PC-3 (cell line): Measurements from ENCODE around the gene UROC1. TPM values are rescaled to one million over a fixed set of nuclear protein-coding genes. Genes with fewer than 3 reads are reported as not detected.

Source experiments
- ATAC-seq: fragments of 200-7000 bp; cut with Tn5 transposase; 2 replicates; pipeline ENCODE4 v1.9.1; 2020; ENCODE audit warnings: mild to moderate bottlenecking, moderate library complexity
- BruUV-seq: library from RNA; stranded (reverse); fragments of 400-500 nt; replicated peaks from 2 replicates; lab custom pipeline; 2021; lab: Mats Ljungman, UMichigan
- CTCF ChIA-PET: fragments of 300-600 bp; sonication (Branson Sonifier 250); formaldehyde crosslinking; loops from one replicate; lab custom pipeline; 2022; ENCODE audit warnings: antibody characterized with exemption; lab: Charles Lee
- POLR2A ChIA-PET: fragments of 300-600 bp; sonication (Branson Sonifier 250); formaldehyde crosslinking; loops from one replicate; lab custom pipeline; 2022; ENCODE audit warnings: antibody characterized with exemption; ENCODE audit not compliant: unreplicated experiment; lab: Charles Lee
- DNase-seq: peaks from one replicate; pipeline ENCODE4 v3.0.0-alpha.2; 2015
- H2AFZ ChIP-seq: fragments of 300-600 bp; sonication (generic); 2 replicates; pipeline ENCODE4 v1.6.0; 2016; ENCODE audit warnings: antibody characterized with exemption, low read length
- H3F3A ChIP-seq: fragments of 300-600 bp; sonication (generic); one replicate; pipeline ENCODE4 v1.6.0; 2017; ENCODE audit warnings: antibody characterized with exemption, low read length, control low read depth, mild to moderate bottlenecking; ENCODE audit not compliant: unreplicated experiment
- H3K27ac ChIP-seq: fragments of 300-600 bp; sonication (generic); 2 replicates; pipeline ENCODE4 v1.5.1; 2016; ENCODE audit warnings: mild to moderate bottlenecking, low read length
- H3K27me3 ChIP-seq: fragments of 300-600 bp; sonication (generic); 2 replicates; pipeline ENCODE4 v1.6.1; 2016; ENCODE audit warnings: low read length, mixed read lengths
- H3K36me3 ChIP-seq: fragments of 300-600 bp; sonication (generic); 2 replicates; pipeline ENCODE4 v1.6.1; 2016; ENCODE audit warnings: low read depth, mixed run types, low read length, mixed read lengths
- H3K4me1 ChIP-seq: fragments of 300-600 bp; sonication (generic); 2 replicates; pipeline ENCODE4 v1.5.1; 2016; ENCODE audit warnings: low read length; ENCODE audit not compliant: insufficient read depth
- H3K4me2 ChIP-seq: fragments of 300-600 bp; sonication (generic); 2 replicates; pipeline ENCODE4 v1.6.0; 2016; ENCODE audit warnings: low read length
- H3K4me3 ChIP-seq: fragments of 300-600 bp; sonication (generic); 2 replicates; pipeline ENCODE4 v1.5.1; 2016; ENCODE audit warnings: mild to moderate bottlenecking, low read length, mixed read lengths
- H3K79me2 ChIP-seq: fragments of 300-600 bp; sonication (generic); 2 replicates; pipeline ENCODE4 v1.6.1; 2017; ENCODE audit warnings: low read length, mixed read lengths
- H3K9ac ChIP-seq: fragments of 300-600 bp; sonication (generic); 2 replicates; pipeline ENCODE4 v1.6.0; 2016; ENCODE audit warnings: mild to moderate bottlenecking, low read length
- H3K9me2 ChIP-seq: fragments of 300-600 bp; sonication (generic); replicated peaks from 2 replicates; pipeline ENCODE4 v1.6.1; 2016; ENCODE audit warnings: mixed run types, low read length, mixed read lengths
- H3K9me3 ChIP-seq: fragments of 300-600 bp; sonication (generic); 2 replicates; pipeline ENCODE4 v1.6.1; 2016; ENCODE audit warnings: low read length, mixed read lengths
- H4K20me1 ChIP-seq: fragments of 300-600 bp; sonication (generic); 2 replicates; pipeline ENCODE4 v1.6.1; 2016; ENCODE audit warnings: low read length, mixed read lengths
- EZH2 ChIP-seq: fragments of 300-600 bp; sonication (generic); IDR thresholded peaks from one replicate; pipeline ENCODE4 v1.6.1; 2017; ENCODE audit warnings: antibody characterized with exemption, mild to moderate bottlenecking, low read length; ENCODE audit not compliant: unreplicated experiment
- EZH2phosphoT487 ChIP-seq: fragments of 300-600 bp; sonication (generic); IDR thresholded peaks from 2 replicates; pipeline ENCODE4 v1.6.1; 2018; ENCODE audit warnings: mild to moderate bottlenecking, antibody characterized with exemption, low read length, borderline replicate concordance
- intact Hi-C: fragments of 100-400 bp; cut with micrococcal nuclease; formaldehyde crosslinking; loops from 2 replicates; pipeline ENCODE4 v1.9.0; 2023
- total RNA-seq: library from RNA; depleted of rRNA; stranded (reverse); fragments of >200 nt; gene quantifications from 2 replicates; pipeline ENCODE4 v1.2.3, GENCODE V29; 2014
- TF ChIP-seq, protein P1 (sequence below): fragments of 300-600 bp; sonication (generic); conservative IDR thresholded peaks from 2 replicates; pipeline ENCODE4 v1.5.1; 2017; ENCODE audit warnings: antibody characterized with exemption, low read depth, mild to moderate bottlenecking, low read length

The UROC1 gene
- total RNA-seq, 1 experiment from 2014 or later, result not detected

DNA sequence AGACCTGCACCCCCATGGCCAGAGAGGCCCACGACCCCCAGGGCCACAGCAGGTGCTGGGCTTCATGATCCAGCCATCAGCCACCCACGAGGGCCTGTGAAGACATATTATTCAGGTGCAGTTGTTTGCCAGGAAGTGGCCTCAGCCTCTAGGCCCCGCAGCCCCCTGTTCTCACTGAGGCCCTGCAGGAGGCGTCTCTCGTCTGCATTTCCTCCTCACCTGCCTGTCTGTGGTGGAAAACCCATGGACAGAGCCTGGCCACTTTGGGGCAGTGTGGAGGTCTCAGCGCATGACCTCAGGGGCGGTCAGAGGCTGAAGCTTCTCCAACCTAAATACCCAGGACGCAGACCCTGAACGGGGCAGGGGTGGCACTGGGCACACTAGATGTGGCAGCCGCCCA lies 18.6 kb downstream of the UROC1 start:
- H2AFZ ChIP-seq, result no peak overlapping the region
- ATAC-seq, result no peak
- H3K9me2 ChIP-seq, result no peaks in the 10 kb centered on the region
- H3K9me3 ChIP-seq, result no peaks in the 10 kb centered on the region
- H3K27ac ChIP-seq, result no peak overlapping the region
- no peaks in the 10 kb centered on the region for H3F3A ChIP-seq
- ChIA-PET CTCF (no interaction called here), POLR2A (no interaction called here)
- H4K20me1 ChIP-seq, result no peaks in the 10 kb centered on the region
- DNase-seq, result no peak
- no peaks in the 10 kb centered on the region for H3K36me3 ChIP-seq
- no peak overlapping the region for H3K4me2 ChIP-seq
- no peak overlapping the region for H3K4me3 ChIP-seq
- no peaks in the 10 kb centered on the region for H3K79me2 ChIP-seq
- intact Hi-C loops, result no loop called here
- H3K4me1 ChIP-seq, result no peaks in the 10 kb centered on the region; the same call in 1 of the 2 replicates
- no peaks in the 10 kb centered on the region for H3K27me3 ChIP-seq
- no peak for TF ChIP-seq EZH2
- TF ChIP-seq, protein P1, sequence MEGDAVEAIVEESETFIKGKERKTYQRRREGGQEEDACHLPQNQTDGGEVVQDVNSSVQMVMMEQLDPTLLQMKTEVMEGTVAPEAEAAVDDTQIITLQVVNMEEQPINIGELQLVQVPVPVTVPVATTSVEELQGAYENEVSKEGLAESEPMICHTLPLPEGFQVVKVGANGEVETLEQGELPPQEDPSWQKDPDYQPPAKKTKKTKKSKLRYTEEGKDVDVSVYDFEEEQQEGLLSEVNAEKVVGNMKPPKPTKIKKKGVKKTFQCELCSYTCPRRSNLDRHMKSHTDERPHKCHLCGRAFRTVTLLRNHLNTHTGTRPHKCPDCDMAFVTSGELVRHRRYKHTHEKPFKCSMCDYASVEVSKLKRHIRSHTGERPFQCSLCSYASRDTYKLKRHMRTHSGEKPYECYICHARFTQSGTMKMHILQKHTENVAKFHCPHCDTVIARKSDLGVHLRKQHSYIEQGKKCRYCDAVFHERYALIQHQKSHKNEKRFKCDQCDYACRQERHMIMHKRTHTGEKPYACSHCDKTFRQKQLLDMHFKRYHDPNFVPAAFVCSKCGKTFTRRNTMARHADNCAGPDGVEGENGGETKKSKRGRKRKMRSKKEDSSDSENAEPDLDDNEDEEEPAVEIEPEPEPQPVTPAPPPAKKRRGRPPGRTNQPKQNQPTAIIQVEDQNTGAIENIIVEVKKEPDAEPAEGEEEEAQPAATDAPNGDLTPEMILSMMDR, result no peak
- TF ChIP-seq EZH2phosphoT487, result no peak
- BruUV-seq, result no TSS peak
- H3K9ac ChIP-seq, result no peak overlapping the region

GRCh38 chr3:126498461-126498860 lies 19.1 kb downstream of the UROC1 start:
- no peak overlapping the region for H3K4me3 ChIP-seq
- H3K27me3 ChIP-seq, result no peaks in the 10 kb centered on the region
- H3K36me3 ChIP-seq, result no peaks in the 10 kb centered on the region
- ChIA-PET POLR2A (no interaction called here), CTCF (no interaction called here)
- H3K27ac ChIP-seq, result no peak overlapping the region
- TF ChIP-seq EZH2phosphoT487 (no peak), EZH2 (no peak)
- TF ChIP-seq, protein P1, result no peak
- H2AFZ ChIP-seq, result no peak overlapping the region
- H3F3A ChIP-seq, result no peaks in the 10 kb centered on the region
- H4K20me1 ChIP-seq, result no peaks in the 10 kb centered on the region
- H3K9me2 ChIP-seq, result no peaks in the 10 kb centered on the region
- H3K4me2 ChIP-seq, result no peak overlapping the region
- BruUV-seq, result no TSS peak
- no peaks in the 10 kb centered on the region for H3K9me3 ChIP-seq
- no peaks in the 10 kb centered on the region for H3K79me2 ChIP-seq
- DNase-seq, result no peak
- H3K4me1 ChIP-seq, result no peaks in the 10 kb centered on the region; the same call in 1 of the 2 replicates
- H3K9ac ChIP-seq, result no peak overlapping the region
- no peak for ATAC-seq
- intact Hi-C loops, result no loop called here

GRCh38 chr3:126497956-126498355 lies 19.6 kb downstream of the UROC1 start:
- Histone ChIP-seq H3K4me3 (no peak overlapping the region), H3K9ac (no peak overlapping the region), H3K4me1 (no peaks in the 10 kb centered on the region; the same call in 1 of the 2 replicates), H3K9me2 (no peaks in the 10 kb centered on the region), H3K4me2 (no peak overlapping the region), H2AFZ (no peak overlapping the region), H3K27me3 (no peaks in the 10 kb centered on the region), H3F3A (no peaks in the 10 kb centered on the region), H3K79me2 (no peaks in the 10 kb centered on the region), H4K20me1 (no peaks in the 10 kb centered on the region), H3K27ac (no peak overlapping the region), H3K9me3 (no peaks in the 10 kb centered on the region), H3K36me3 (no peaks in the 10 kb centered on the region)
- ATAC-seq, result no peak
- DNase-seq, result no peak
- TF ChIP-seq EZH2 (no peak), EZH2phosphoT487 (no peak)
- TF ChIP-seq, protein P1, result no peak
- intact Hi-C loops, result no loop called here
- ChIA-PET CTCF (no interaction called here), POLR2A (no interaction called here)
- no TSS peak for BruUV-seq
